ENCODE results near the gene TMEM131L.

DNA sequence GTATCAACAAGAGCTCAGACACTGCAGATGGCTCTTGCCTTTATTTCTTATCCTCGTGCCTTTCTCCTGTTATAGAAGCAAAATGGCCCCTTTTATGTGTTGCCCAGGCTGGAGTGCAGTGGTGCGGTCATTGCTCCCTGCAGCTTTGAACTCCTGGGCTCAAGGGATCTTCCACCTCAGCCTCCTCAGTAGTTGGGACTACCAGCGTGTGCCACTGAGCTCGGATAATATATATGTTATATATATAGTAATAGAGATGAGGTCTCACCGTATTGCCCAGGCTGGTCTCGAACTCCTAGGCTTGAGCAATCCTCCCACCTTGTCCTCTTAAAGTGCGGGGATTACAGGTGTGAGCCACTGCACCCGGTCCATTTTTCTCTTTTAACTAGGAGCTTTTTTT is 79.7 kb downstream of the TMEM131L start:
- TF ChIP-seq, protein P1, sequence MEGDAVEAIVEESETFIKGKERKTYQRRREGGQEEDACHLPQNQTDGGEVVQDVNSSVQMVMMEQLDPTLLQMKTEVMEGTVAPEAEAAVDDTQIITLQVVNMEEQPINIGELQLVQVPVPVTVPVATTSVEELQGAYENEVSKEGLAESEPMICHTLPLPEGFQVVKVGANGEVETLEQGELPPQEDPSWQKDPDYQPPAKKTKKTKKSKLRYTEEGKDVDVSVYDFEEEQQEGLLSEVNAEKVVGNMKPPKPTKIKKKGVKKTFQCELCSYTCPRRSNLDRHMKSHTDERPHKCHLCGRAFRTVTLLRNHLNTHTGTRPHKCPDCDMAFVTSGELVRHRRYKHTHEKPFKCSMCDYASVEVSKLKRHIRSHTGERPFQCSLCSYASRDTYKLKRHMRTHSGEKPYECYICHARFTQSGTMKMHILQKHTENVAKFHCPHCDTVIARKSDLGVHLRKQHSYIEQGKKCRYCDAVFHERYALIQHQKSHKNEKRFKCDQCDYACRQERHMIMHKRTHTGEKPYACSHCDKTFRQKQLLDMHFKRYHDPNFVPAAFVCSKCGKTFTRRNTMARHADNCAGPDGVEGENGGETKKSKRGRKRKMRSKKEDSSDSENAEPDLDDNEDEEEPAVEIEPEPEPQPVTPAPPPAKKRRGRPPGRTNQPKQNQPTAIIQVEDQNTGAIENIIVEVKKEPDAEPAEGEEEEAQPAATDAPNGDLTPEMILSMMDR (optimal IDR thresholded peaks at IDR 0.05 in 1 of 3, IDR thresholded peaks at IDR 0.05 in 1 of 3, conservative IDR thresholded peaks at IDR 0.05 in 1 of 3; ENCODE audit: extremely low read depth in 1 of 3, insufficient read depth in 2 of 3, low read length in 3 of 3) = no peak
- no peak for TF ChIP-seq EZH2 (IDR thresholded peaks at IDR 0.05; ENCODE audit: low read length)

Data from keratinocyte (primary cell).